Uterus (tissue), 4 donors: Measurements from ENCODE around the gene CCND1. TPM values are rescaled to one million over a fixed set of nuclear protein-coding genes. Genes with fewer than 3 reads are reported as not detected.

Source experiments
- DNase-seq, 2 donors: peaks; one replicate each; pipeline ENCODE4 v3.0.0-alpha.2; 2019 to 2020
- H3K27ac ChIP-seq, 2 donors: fragments of 200-600 bp; sonication (generic); 1 replicate in 1 of 2; 2 replicates in 1 of 2; pipeline ENCODE4 v1.5.1; 2016 to 2018
- H3K27me3 ChIP-seq, 2 donors: fragments of 200-600 bp; sonication (generic); one replicate each; pipeline ENCODE4 v1.5.1; 2018 to 2019; ENCODE audit warnings: control low read depth in 1 of 2
- H3K36me3 ChIP-seq, 2 donors: fragments of 200-600 bp; sonication (generic); one replicate each; pipeline ENCODE4 v1.5.1; 2019; ENCODE audit warnings: control low read depth in 1 of 2
- H3K4me1 ChIP-seq, 2 donors: fragments of 200-600 bp; sonication (generic); one replicate each; pipeline ENCODE4 v1.5.1; 2018 to 2019; ENCODE audit warnings: control low read depth in 1 of 2
- H3K4me3 ChIP-seq, 2 donors: fragments of 200-600 bp; sonication (generic); 1 replicate in 1 of 2; 2 replicates in 1 of 2; pipeline ENCODE4 v1.5.1; 2018 to 2019; ENCODE audit warnings: mild to moderate bottlenecking in 1 of 2
- H3K9me3 ChIP-seq, 2 donors: fragments of 200-600 bp; sonication (generic); one replicate each; pipeline ENCODE4 v1.5.1; 2019; ENCODE audit warnings: control low read depth in 1 of 2
- CTCF ChIP-seq, 4 experiments: fragments of 200-600 bp in 2 of 4; fragments of 450-650 bp in 2 of 4; sonication (generic) in 2 of 4; IDR thresholded peaks; one replicate each; pipeline ENCODE4 v1.5.1; 2016 to 2019; ENCODE audit warnings: antibody characterized with exemption in 4 of 4, mild to moderate bottlenecking in 2 of 4, moderate library complexity in 1 of 4
- POLR2A ChIP-seq, 2 donors: fragments of 450-650 bp; IDR thresholded peaks; one replicate each; pipeline ENCODE4 v1.6.1; 2016; ENCODE audit warnings: antibody characterized with exemption in 2 of 2, mild to moderate bottlenecking in 1 of 2, moderate library complexity in 1 of 2
- intact Hi-C: fragments of 100-400 bp; cut with DNase I; formaldehyde crosslinking; loops from one replicate; pipeline ENCODE4 v1.15.1; 2023; ENCODE audit warnings: low total_unique reads
- total RNA-seq, 4 donors: library from RNA; depleted of rRNA in 3 of 4; stranded (reverse); fragments of >200 nt in 3 of 4; gene quantifications; one replicate each; pipeline versions ENCODE4 v1.1.0 to v1.2.4, GENCODE V29; 2014 to 2023
- donor health status: DM: yes; HTN: yes; CAD: no.

CCND1 gene
- total RNA-seq, 4 donors from 2014 or later, result 2.9 to 96.5 (median 20.5) TPM

DNA sequence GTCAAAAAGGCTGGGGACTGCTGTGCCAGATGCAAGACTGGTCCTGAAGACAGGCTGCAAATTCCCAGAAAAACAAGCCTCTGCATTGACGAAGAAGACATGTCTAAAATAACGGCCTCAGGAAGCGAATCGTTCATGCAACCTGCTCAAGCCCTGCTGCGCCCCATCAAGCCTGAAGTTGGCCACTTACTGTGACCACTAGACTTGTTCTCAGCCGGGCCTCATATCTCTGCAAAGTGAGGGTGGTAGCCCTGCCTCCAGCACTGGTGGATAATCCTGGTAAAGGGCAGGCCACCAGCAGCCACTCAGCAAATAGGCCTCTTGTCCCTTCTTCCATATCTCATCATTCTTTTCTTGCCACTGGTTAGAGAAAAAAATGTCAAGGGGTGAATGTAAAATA is 22.4 kb downstream of the CCND1 start:
- H3K4me1 ChIP-seq, result no peaks in the 10 kb centered on the region
- TF ChIP-seq POLR2A (IDR thresholded peaks at IDR 0.05) (no peak), CTCF (IDR thresholded peaks at IDR 0.05) (no peak)
- no peaks in the 10 kb centered on the region for H3K36me3 ChIP-seq
- no peak overlapping the region for H3K4me3 ChIP-seq
- H3K27ac ChIP-seq, result no peak overlapping the region
- intact Hi-C loops, result loop anchor here (10.0 kb wide), 1 partner anchor 759 kb away; the partner anchor contains the start of genes IGHMBP2 and MRPL21
- H3K27me3 ChIP-seq, result no peaks in the 10 kb centered on the region
- DNase-seq, result no peak
- H3K9me3 ChIP-seq, result no peaks in the 10 kb centered on the region

- peak in 1 of 2 donors; percentile 8 for DNase-seq
- TF ChIP-seq CTCF (IDR thresholded peaks at IDR 0.05) (no peak), POLR2A (IDR thresholded peaks at IDR 0.05) (no peak)
- Histone ChIP-seq H3K4me1 (no peaks in the 10 kb centered on the region), H3K27ac (no peak overlapping the region), H3K9me3 (no peaks in the 10 kb centered on the region), H3K27me3 (no peaks in the 10 kb centered on the region), H3K36me3 (no peaks in the 10 kb centered on the region), H3K4me3 (no peak overlapping the region)
- intact Hi-C loops, result loop anchor here (10.0 kb wide), 1 partner anchor 759 kb away; the partner anchor contains the start of genes IGHMBP2 and MRPL21
These were observed 23.3 kb downstream of the CCND1 start for GRCh38 chr11:69664103-69664775.

GRCh38 chr11:69664901-69665300 is 23.9 kb downstream of the CCND1 start:
- no peak overlapping the region for H3K27ac ChIP-seq
- no peaks in the 10 kb centered on the region for H3K27me3 ChIP-seq
- no peaks in the 10 kb centered on the region for H3K9me3 ChIP-seq
- intact Hi-C loops, result loop anchor here (10.0 kb wide), 1 partner anchor 760 kb away; the partner anchor contains the start of genes IGHMBP2 and MRPL21
- H3K4me3 ChIP-seq, result no peak overlapping the region
- H3K36me3 ChIP-seq, result no peaks in the 10 kb centered on the region
- DNase-seq, result no peak
- H3K4me1 ChIP-seq, result no peaks in the 10 kb centered on the region
- TF ChIP-seq CTCF (IDR thresholded peaks at IDR 0.05) (no peak), POLR2A (IDR thresholded peaks at IDR 0.05) (no peak)

DNA sequence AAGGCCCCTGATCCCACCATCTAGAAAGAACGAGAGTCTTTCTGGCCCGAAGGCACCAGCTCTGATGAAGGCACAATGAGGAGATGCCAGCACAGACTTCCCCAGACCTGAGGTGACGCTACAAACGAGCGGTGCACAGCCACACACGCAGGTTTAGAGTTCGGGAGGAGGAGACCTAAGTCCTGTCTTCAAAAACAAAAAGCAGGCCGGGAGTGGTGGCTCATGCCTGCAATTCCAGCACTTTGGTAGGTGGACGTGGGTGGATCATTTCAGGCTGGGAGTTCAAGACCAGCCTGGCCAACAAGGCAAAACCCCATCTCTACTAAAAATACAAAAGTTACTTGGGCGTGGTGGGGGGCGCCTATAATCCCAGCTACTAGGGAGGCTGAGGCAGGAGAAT is 24.7 kb downstream of the CCND1 start:
- Histone ChIP-seq H3K27me3 (no peaks in the 10 kb centered on the region), H3K4me3 (no peak overlapping the region), H3K9me3 (no peaks in the 10 kb centered on the region), H3K27ac (no peak overlapping the region), H3K4me1 (no peaks in the 10 kb centered on the region), H3K36me3 (no peaks in the 10 kb centered on the region)
- intact Hi-C loops, result loop anchor here (10.0 kb wide), 1 partner anchor 761 kb away; the partner anchor contains the start of genes IGHMBP2 and MRPL21
- TF ChIP-seq POLR2A (IDR thresholded peaks at IDR 0.05) (no peak), CTCF (IDR thresholded peaks at IDR 0.05) (no peak)
- no peak for DNase-seq

- Histone ChIP-seq H3K27me3 (no peaks in the 10 kb centered on the region), H3K36me3 (no peaks in the 10 kb centered on the region), H3K9me3 (no peaks in the 10 kb centered on the region), H3K27ac (no peak overlapping the region), H3K4me3 (no peak overlapping the region), H3K4me1 (no peaks in the 10 kb centered on the region)
- DNase-seq, result peak in 1 of 2 donors; percentile 12
- no peak for TF ChIP-seq CTCF (IDR thresholded peaks at IDR 0.05)
- no peak for TF ChIP-seq POLR2A (IDR thresholded peaks at IDR 0.05)
- intact Hi-C loops, result loop anchor here (10.0 kb wide), 1 partner anchor 761 kb away; the partner anchor contains the start of genes IGHMBP2 and MRPL21
These were observed 25.3 kb downstream of the CCND1 start for GRCh38 chr11:69666261-69666660.
